ENCODE results near the gene GLIS1.
A peak's percentile ranks its signal among the peaks of the same experiment; 100 is the strongest.

Gene GLIS1

GRCh38 chr1:53687426-53687825 lies 51.5 kb downstream of the GLIS1 start:
- no peaks in the 10 kb centered on the region for H3K27me3 ChIP-seq (ENCODE audit: insufficient read depth, low read length, poor library complexity, severe bottlenecking)
- H3K9me2 ChIP-seq (replicated peaks; ENCODE audit: low read depth, low read length) = no peaks in the 10 kb centered on the region

DNA sequence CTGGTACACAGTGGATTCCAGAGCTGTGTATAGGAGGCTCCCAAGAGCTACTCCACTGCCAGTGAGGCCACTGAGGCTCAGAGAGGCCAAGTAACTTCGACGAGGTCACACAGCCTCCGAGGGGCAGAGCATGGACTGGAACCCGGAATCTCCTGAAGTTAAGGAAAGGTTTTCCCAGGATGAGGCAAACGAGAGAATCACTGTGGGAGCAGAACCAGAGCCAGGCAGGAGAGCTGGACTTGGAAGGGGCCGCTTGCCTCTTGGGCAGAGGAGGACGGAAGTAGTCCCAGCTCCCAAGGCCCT lies 52.0 kb downstream of the GLIS1 start:
- Histone ChIP-seq H3K4me3 (ENCODE audit: low read length, poor library complexity, severe bottlenecking) (no peak overlapping the region), H3K9ac (ENCODE audit: low read depth, low read length, poor library complexity, severe bottlenecking) (peak overlapping the region; percentile 72), H3K4me1 (ENCODE audit: insufficient read depth, low read length, poor library complexity, severe bottlenecking) (peaks cover 81% of the 10 kb centered on the region), H3K79me2 (ENCODE audit: insufficient read depth, low read length) (no peaks in the 10 kb centered on the region), H3K4me2 (ENCODE audit: low read depth, low read length, poor library complexity, severe bottlenecking) (no peak overlapping the region), H4K20me1 (ENCODE audit: insufficient read depth, low read length, poor library complexity, severe bottlenecking) (no peaks in the 10 kb centered on the region), H3K27me3 (ENCODE audit: insufficient read depth, low read length, poor library complexity, severe bottlenecking) (no peaks in the 10 kb centered on the region), H3K36me3 (ENCODE audit: insufficient read depth, low read length) (no peaks in the 10 kb centered on the region), H3F3A (ENCODE audit: low read depth) (peaks cover 8% of the 10 kb centered on the region), H2AFZ (ENCODE audit: low read length) (no peak overlapping the region), H3K9me2 (replicated peaks; ENCODE audit: low read depth, low read length) (no peaks in the 10 kb centered on the region), H3K9me3 (ENCODE audit: insufficient read depth, low read depth, low read length) (no peaks in the 10 kb centered on the region)
- TF ChIP-seq, protein P1, sequence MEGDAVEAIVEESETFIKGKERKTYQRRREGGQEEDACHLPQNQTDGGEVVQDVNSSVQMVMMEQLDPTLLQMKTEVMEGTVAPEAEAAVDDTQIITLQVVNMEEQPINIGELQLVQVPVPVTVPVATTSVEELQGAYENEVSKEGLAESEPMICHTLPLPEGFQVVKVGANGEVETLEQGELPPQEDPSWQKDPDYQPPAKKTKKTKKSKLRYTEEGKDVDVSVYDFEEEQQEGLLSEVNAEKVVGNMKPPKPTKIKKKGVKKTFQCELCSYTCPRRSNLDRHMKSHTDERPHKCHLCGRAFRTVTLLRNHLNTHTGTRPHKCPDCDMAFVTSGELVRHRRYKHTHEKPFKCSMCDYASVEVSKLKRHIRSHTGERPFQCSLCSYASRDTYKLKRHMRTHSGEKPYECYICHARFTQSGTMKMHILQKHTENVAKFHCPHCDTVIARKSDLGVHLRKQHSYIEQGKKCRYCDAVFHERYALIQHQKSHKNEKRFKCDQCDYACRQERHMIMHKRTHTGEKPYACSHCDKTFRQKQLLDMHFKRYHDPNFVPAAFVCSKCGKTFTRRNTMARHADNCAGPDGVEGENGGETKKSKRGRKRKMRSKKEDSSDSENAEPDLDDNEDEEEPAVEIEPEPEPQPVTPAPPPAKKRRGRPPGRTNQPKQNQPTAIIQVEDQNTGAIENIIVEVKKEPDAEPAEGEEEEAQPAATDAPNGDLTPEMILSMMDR (conservative IDR thresholded peaks at IDR 0.05; ENCODE audit: low read length) = no peak
- no peak for TF ChIP-seq EZH2phosphoT487 (IDR thresholded peaks at IDR 0.05; ENCODE audit: borderline replicate concordance)

More at GRCh38 chr1:53687426-53687825, 51.5 kb downstream of the GLIS1 start:
- Histone ChIP-seq H3K9ac (ENCODE audit: low read depth, low read length, poor library complexity, severe bottlenecking) (peak overlapping the region; percentile 66), H3K9me3 (ENCODE audit: insufficient read depth, low read depth, low read length) (no peaks in the 10 kb centered on the region), H3K36me3 (ENCODE audit: insufficient read depth, low read length) (no peaks in the 10 kb centered on the region), H3K79me2 (ENCODE audit: insufficient read depth, low read length) (no peaks in the 10 kb centered on the region), H3K4me2 (ENCODE audit: low read depth, low read length, poor library complexity, severe bottlenecking) (no peak overlapping the region), H3F3A (ENCODE audit: low read depth) (peaks cover 5% of the 10 kb centered on the region), H2AFZ (ENCODE audit: low read length) (no peak overlapping the region), H3K4me3 (ENCODE audit: low read length, poor library complexity, severe bottlenecking) (no peak overlapping the region), H3K4me1 (ENCODE audit: insufficient read depth, low read length, poor library complexity, severe bottlenecking) (peaks cover 77% of the 10 kb centered on the region), H4K20me1 (ENCODE audit: insufficient read depth, low read length, poor library complexity, severe bottlenecking) (no peaks in the 10 kb centered on the region)
- TF ChIP-seq EZH2phosphoT487 (IDR thresholded peaks at IDR 0.05; ENCODE audit: borderline replicate concordance) = no peak
- TF ChIP-seq, protein P1 (conservative IDR thresholded peaks at IDR 0.05; ENCODE audit: low read length) = no peak

- Histone ChIP-seq H2AFZ (ENCODE audit: low read length) (0 out of 2 replicates have a peak overlapping the region, but pooled peaks have one; percentile 8), H3K4me2 (ENCODE audit: low read depth, low read length, poor library complexity, severe bottlenecking) (peak overlapping the region; percentile 18)
These were observed 52.6 kb downstream of the GLIS1 start for GRCh38 chr1:53686091-53686964.

More at GRCh38 chr1:53686091-53686964, 52.6 kb downstream of the GLIS1 start:
- Histone ChIP-seq H4K20me1 (ENCODE audit: insufficient read depth, low read length, poor library complexity, severe bottlenecking) (no peaks in the 10 kb centered on the region), H3K79me2 (ENCODE audit: insufficient read depth, low read length) (no peaks in the 10 kb centered on the region), H3K9me2 (replicated peaks; ENCODE audit: low read depth, low read length) (no peaks in the 10 kb centered on the region), H3K9me3 (ENCODE audit: insufficient read depth, low read depth, low read length) (no peaks in the 10 kb centered on the region), H3K4me3 (ENCODE audit: low read length, poor library complexity, severe bottlenecking) (no peak overlapping the region), H3K36me3 (ENCODE audit: insufficient read depth, low read length) (no peaks in the 10 kb centered on the region), H3F3A (ENCODE audit: low read depth) (peaks cover 11% of the 10 kb centered on the region), H3K9ac (ENCODE audit: low read depth, low read length, poor library complexity, severe bottlenecking) (peak overlapping the region; percentile 72), H3K4me1 (ENCODE audit: insufficient read depth, low read length, poor library complexity, severe bottlenecking) (peaks cover 84% of the 10 kb centered on the region), H3K27me3 (ENCODE audit: insufficient read depth, low read length, poor library complexity, severe bottlenecking) (no peaks in the 10 kb centered on the region)
- no peak for TF ChIP-seq EZH2phosphoT487 (IDR thresholded peaks at IDR 0.05; ENCODE audit: borderline replicate concordance)
- TF ChIP-seq, protein P1 (conservative IDR thresholded peaks at IDR 0.05; ENCODE audit: low read length) = no peak
